ENCODE data around the gene TTC1. TPM values are rescaled to one million over a fixed set of nuclear protein-coding genes. Genes with fewer than 3 reads are reported as not detected.

The TTC1 gene
- total and polyA plus RNA-seq, 7 donors: 38.3 to 65.0 (median 53.2) TPM

DNA sequence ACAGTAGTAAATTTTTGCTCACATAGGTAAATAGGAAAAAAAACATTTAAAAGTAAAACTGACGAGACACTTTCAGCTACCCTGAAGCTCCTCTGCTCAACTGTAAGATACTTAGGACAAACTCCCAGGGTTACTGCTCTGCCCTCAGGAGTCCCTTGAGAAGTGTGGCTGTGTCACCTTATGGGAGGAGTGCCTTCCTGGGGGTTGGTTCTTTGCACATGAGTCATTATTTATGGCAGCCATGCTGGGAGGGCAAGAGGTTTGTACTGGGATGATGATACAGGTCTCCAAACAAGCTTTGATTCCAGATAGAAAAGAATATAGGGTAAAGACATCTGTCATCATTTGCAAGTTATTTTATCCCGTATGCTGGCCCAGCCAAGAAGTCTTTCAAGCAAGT lies 45.9 kb downstream of the TTC1 start:
- no peaks in the 10 kb centered on the region for H3K9me3 ChIP-seq
- DNase-seq: no peak
- H3K27ac ChIP-seq: no peak overlapping the region
- no peak for TF ChIP-seq EP300 (IDR thresholded peaks at IDR 0.05)
- TF ChIP-seq, protein P1, sequence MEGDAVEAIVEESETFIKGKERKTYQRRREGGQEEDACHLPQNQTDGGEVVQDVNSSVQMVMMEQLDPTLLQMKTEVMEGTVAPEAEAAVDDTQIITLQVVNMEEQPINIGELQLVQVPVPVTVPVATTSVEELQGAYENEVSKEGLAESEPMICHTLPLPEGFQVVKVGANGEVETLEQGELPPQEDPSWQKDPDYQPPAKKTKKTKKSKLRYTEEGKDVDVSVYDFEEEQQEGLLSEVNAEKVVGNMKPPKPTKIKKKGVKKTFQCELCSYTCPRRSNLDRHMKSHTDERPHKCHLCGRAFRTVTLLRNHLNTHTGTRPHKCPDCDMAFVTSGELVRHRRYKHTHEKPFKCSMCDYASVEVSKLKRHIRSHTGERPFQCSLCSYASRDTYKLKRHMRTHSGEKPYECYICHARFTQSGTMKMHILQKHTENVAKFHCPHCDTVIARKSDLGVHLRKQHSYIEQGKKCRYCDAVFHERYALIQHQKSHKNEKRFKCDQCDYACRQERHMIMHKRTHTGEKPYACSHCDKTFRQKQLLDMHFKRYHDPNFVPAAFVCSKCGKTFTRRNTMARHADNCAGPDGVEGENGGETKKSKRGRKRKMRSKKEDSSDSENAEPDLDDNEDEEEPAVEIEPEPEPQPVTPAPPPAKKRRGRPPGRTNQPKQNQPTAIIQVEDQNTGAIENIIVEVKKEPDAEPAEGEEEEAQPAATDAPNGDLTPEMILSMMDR (IDR thresholded peaks at IDR 0.05): no peak
- no peaks in the 10 kb centered on the region for H3K27me3 ChIP-seq
- 63 to 79% methylated on average over 2 of the region's 2 CpGs for WGBS, 2 donors
- H3K36me3 ChIP-seq: peaks cover 41 to 97% (median 49%) of the 10 kb centered on the region in 4 donors
- H3K4me1 ChIP-seq: no peaks in the 10 kb centered on the region
- intact Hi-C loops (cut with DNase I): no loop called here
- H3K4me3 ChIP-seq: no peak overlapping the region

DNA sequence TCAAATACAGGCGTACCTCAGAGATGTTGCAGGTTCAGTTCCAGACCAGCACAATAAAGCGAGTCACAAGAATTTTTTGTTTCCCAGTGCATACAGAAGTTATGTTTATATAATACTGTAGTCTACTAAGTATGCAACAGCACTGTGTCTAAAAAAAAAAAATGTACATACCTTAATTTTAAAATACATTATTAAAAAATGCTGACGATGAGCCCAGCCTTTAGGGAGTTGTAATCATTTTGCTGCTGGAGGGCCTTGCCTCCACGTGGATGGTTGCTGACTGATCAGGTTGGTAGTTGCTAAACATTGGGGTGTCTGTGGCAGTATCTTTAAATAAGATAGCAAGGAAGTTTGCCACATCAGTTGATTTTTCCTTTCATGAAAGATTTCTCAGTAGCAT lies 48.3 kb downstream of the TTC1 start:
- Histone ChIP-seq H3K27me3 (no peaks in the 10 kb centered on the region), H3K4me3 (no peak overlapping the region), H3K36me3 (peaks cover 29 to 95% (median 36%) of the 10 kb centered on the region in 4 donors), H3K9me3 (no peaks in the 10 kb centered on the region), H3K4me1 (no peaks in the 10 kb centered on the region), H3K27ac (no peak overlapping the region)
- intact Hi-C loops (cut with DNase I): no loop called here
- TF ChIP-seq EP300 (IDR thresholded peaks at IDR 0.05): no peak
- TF ChIP-seq, protein P1 (IDR thresholded peaks at IDR 0.05): no peak
- TF ChIP-seq POLR2AphosphoS5 (IDR thresholded peaks at IDR 0.05): no peak
- TF ChIP-seq POLR2A (IDR thresholded peaks at IDR 0.05): no peak
- no peak for DNase-seq
- 97 to 98% methylated on average over 4 of the region's 4 CpGs for WGBS, 2 donors

DNA sequence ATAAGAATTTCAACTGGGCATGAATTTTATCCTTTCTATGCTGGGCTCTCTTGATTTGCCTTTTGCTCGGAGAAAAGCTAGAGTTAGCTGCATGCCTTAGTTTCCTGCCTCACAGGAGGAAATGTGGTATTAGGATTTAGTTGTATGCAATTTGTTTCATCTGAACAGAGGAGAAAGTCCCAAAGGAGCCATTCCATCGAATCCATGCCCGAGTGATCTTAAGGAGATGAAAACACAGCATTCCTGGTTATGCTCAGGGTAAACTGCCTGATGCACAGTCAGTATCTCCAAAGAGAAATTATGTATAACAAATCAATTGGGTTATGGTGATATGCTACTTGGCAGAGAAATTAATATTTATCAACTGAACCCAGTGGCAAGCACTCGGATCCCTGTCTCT lies 51.1 kb downstream of the TTC1 start:
- Histone ChIP-seq H3K27me3 (no peaks in the 10 kb centered on the region), H3K4me1 (no peaks in the 10 kb centered on the region), H3K9me3 (no peaks in the 10 kb centered on the region), H3K4me3 (no peak overlapping the region), H3K27ac (no peak overlapping the region), H3K36me3 (peaks cover 24 to 80% (median 30%) of the 10 kb centered on the region in 4 donors)
- no peak for DNase-seq
- no peak for TF ChIP-seq POLR2AphosphoS5 (IDR thresholded peaks at IDR 0.05)
- TF ChIP-seq POLR2A (IDR thresholded peaks at IDR 0.05): no peak
- no peak for TF ChIP-seq EP300 (IDR thresholded peaks at IDR 0.05)
- TF ChIP-seq, protein P1 (IDR thresholded peaks at IDR 0.05): no peak
- intact Hi-C loops (cut with DNase I): no loop called here
- 94 to 97% methylated on average over 4 of the region's 4 CpGs for WGBS, 2 donors

DNA sequence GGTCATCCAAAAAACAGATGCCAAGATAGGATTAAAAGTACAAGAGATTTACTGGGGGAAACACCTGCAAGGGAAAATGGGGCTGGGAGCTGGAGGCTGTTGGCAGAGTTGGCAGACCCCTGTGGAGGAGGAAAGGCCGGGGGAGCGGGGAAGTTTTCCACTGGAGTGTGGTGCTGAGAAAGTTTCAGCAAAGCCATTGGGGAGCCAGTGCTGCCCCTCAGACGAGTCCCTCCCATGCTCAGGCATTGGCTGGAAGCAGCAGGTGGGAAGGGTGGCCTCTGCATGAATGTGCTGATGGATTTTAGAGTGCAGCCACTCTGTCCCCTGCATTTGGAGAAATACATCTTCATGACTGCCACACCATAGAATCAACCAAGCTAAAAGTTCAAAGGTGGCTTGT lies 52.8 kb downstream of the TTC1 start:
- peaks cover 6 to 80% (median 25%) of the 10 kb centered on the region in 4 donors for H3K36me3 ChIP-seq
- intact Hi-C loops (cut with DNase I): no loop called here
- H3K4me3 ChIP-seq: no peak overlapping the region
- no peak overlapping the region for H3K27ac ChIP-seq
- no peaks in the 10 kb centered on the region for H3K27me3 ChIP-seq
- 63 to 95% methylated on average over 3 of the region's 3 CpGs for WGBS, 2 donors
- DNase-seq: no peak
- TF ChIP-seq POLR2A (IDR thresholded peaks at IDR 0.05) (no peak), POLR2AphosphoS5 (IDR thresholded peaks at IDR 0.05) (no peak), EP300 (IDR thresholded peaks at IDR 0.05) (no peak)
- TF ChIP-seq, protein P1 (IDR thresholded peaks at IDR 0.05): no peak
- H3K4me1 ChIP-seq: no peaks in the 10 kb centered on the region
- no peaks in the 10 kb centered on the region for H3K9me3 ChIP-seq

DNA sequence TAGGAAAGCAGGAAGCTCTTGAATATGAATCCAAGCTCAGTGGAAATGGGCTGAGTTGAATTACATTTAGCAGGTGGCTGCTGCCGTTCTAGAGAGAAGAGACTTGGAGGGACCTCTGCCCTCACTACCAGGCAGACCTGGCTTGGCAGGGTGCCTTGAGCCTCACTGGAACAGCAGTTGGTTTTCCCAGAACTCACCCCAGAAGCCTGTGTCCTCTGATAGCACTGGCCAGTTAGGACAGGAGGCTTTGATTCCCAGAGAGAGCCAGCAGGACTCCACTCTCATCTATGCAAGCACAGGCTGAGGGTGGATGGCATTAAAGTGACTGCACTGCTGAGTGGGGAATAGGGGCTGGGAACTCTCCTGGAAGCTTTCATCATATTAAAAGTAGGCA lies 55.5 kb downstream of the TTC1 start:
- Histone ChIP-seq H3K36me3 (peaks cover 0 to 65% (median 19%) of the 10 kb centered on the region in 4 donors), H3K27ac (no peak overlapping the region), H3K27me3 (no peaks in the 10 kb centered on the region), H3K9me3 (no peaks in the 10 kb centered on the region), H3K4me3 (no peak overlapping the region), H3K4me1 (no peaks in the 10 kb centered on the region)
- DNase-seq: no peak
- no peak for TF ChIP-seq POLR2A (IDR thresholded peaks at IDR 0.05)
- no peak for TF ChIP-seq EP300 (IDR thresholded peaks at IDR 0.05)
- TF ChIP-seq POLR2AphosphoS5 (IDR thresholded peaks at IDR 0.05): no peak
- TF ChIP-seq, protein P1 (IDR thresholded peaks at IDR 0.05): no peak
- intact Hi-C loops (cut with DNase I): no loop called here
- WGBS, 2 donors: 18 to 61% methylated on average over 1 of the region's 1 CpG
